GM12878 (cell line): Measurements from ENCODE around the gene NAA60. TPM values are rescaled to one million over a fixed set of nuclear protein-coding genes. Genes with fewer than 3 reads are reported as not detected.
A peak's percentile ranks its signal among the peaks of the same experiment; 100 is the strongest.

Experiments
- ATAC-seq: fragments of 200-7000 bp; cut with Tn5 transposase; 3 replicates; pipeline ENCODE4 v1.9.1; 2020; ENCODE audit warnings: mild to moderate bottlenecking, moderate library complexity
- BruUV-seq: library from RNA; stranded (reverse); fragments of 400-500 nt; replicated peaks from 2 replicates; lab custom pipeline; 2021; lab: Mats Ljungman, UMichigan
- CTCF ChIA-PET: fragments of 300-600 bp; sonication (Branson Sonifier 250); formaldehyde crosslinking; extraction: SDS; loops from one replicate; lab custom pipeline; 2021; ENCODE audit warnings: inconsistent platforms; lab: Yijun Ruan, JAX
- POLR2A ChIA-PET: fragments of 350-600 bp; formaldehyde crosslinking; extraction: SDS; loops from one replicate; lab custom pipeline; 2021; ENCODE audit warnings: inconsistent platforms; lab: Charles Lee
- RAD21 ChIA-PET: fragments of 300-600 bp; sonication (Branson Sonifier 250); formaldehyde crosslinking; loops from one replicate; lab custom pipeline; 2023; ENCODE audit warnings: antibody characterized with exemption; ENCODE audit not compliant: unreplicated experiment; lab: Charles Lee
- SMC1A ChIA-PET: fragments of 300-600 bp; sonication (Branson Sonifier 250); formaldehyde crosslinking; loops from one replicate; lab custom pipeline; 2023; ENCODE audit not compliant: unreplicated experiment, uncharacterized antibody; lab: Charles Lee
- DNase-seq: peaks from one replicate; pipeline ENCODE4 v3.0.0-alpha.2; 2011; ENCODE audit warnings: low read depth, low spot score
- FAIRE-seq: peaks from 3 replicates; lab custom pipeline; 2011; peaks lifted over from hg19 to GRCh38; lab: Jason Lieb, UNC
- H2AFZ ChIP-seq: 2 replicates; pipeline ENCODE4 v1.6.0; 2011; ENCODE audit warnings: low read depth, low read length, control low read depth; ENCODE audit not compliant: control insufficient read depth
- H3K27ac ChIP-seq: 2 replicates; pipeline ENCODE4 v1.5.1; 2011; ENCODE audit warnings: control low read depth; ENCODE audit not compliant: control insufficient read depth, insufficient read depth
- H3K27me3 ChIP-seq, 2 experiments: replicated peaks in 1 of 2; 2 replicates each; pipeline versions ENCODE4 v1.6.0 to v1.6.1; 2011; ENCODE audit warnings: low read length in 1 of 2; ENCODE audit not compliant: control insufficient read depth in 2 of 2, insufficient read depth in 2 of 2
- H3K36me3 ChIP-seq, 2 experiments: 2 replicates each; pipeline ENCODE4 v1.5.1; 2011; ENCODE audit warnings: low read length in 1 of 2; ENCODE audit not compliant: control insufficient read depth in 2 of 2, insufficient read depth in 2 of 2
- H3K4me1 ChIP-seq: 2 replicates; pipeline ENCODE4 v1.6.1; 2011; ENCODE audit warnings: mild to moderate bottlenecking, low read length, moderate library complexity, mixed read lengths; ENCODE audit not compliant: control insufficient read depth, insufficient read depth
- H3K4me2 ChIP-seq: 2 replicates; pipeline ENCODE4 v1.6.0; 2011; ENCODE audit warnings: control low read depth; ENCODE audit not compliant: control insufficient read depth, insufficient read depth
- H3K4me3 ChIP-seq: fragments of 200-600 bp; sonication (generic); 2 replicates; pipeline ENCODE4 v1.5.1; 2016
- H3K79me2 ChIP-seq: 2 replicates; pipeline ENCODE4 v1.6.0; 2011; ENCODE audit warnings: low read length; ENCODE audit not compliant: control insufficient read depth, insufficient read depth
- H3K9ac ChIP-seq: 2 replicates; pipeline ENCODE4 v1.8.0; 2011; ENCODE audit warnings: low read length, control low read depth, mixed read lengths; ENCODE audit not compliant: control insufficient read depth, insufficient read depth
- H3K9me3 ChIP-seq: replicated peaks from 3 replicates; pipeline ENCODE4 v1.5.1; 2011; ENCODE audit warnings: mild to moderate bottlenecking, low read length; ENCODE audit not compliant: control insufficient read depth, insufficient read depth
- H4K20me1 ChIP-seq: 2 replicates; pipeline ENCODE4 v1.6.0; 2011; ENCODE audit not compliant: control insufficient read depth, insufficient read depth
- RAD21 ChIP-seq: IDR thresholded peaks from 2 replicates; pipeline ENCODE4 v1.6.1; 2011; ENCODE audit warnings: mild to moderate bottlenecking, low read depth, low read length, moderate library complexity; ENCODE audit not compliant: insufficient read depth
- SMC3 ChIP-seq: IDR thresholded peaks from 2 replicates; pipeline ENCODE4 v1.6.1; 2011; ENCODE audit warnings: low read length, improper control_type of control experiment, borderline replicate concordance
- TCF12 ChIP-seq: IDR thresholded peaks from 2 replicates; pipeline ENCODE4 v1.6.1; 2011; ENCODE audit warnings: low read depth, mild to moderate bottlenecking, low read length
- WGBS: methylation state at CpG from one replicate; pipeline ENCODE4 v1.1.6; 2016; ENCODE audit warnings: low lambda C conversion rate; ENCODE audit not compliant: insufficient replicate concordance, insufficient coverage; ENCODE audit errors: missing lambda C conversion rate; 5-methylcytosine and 5-hydroxymethylcytosine counted together
- in situ Hi-C: fragments of 300-500 bp; cut with MboI; formaldehyde crosslinking; loops from 9 replicates; pipeline ENCODE4 v1.14.3; 2018; ENCODE audit warnings: mixed read lengths
- intact Hi-C: fragments of 100-400 bp; cut with micrococcal nuclease; formaldehyde crosslinking; loops from one replicate; pipeline ENCODE4 v1.14.2; 2022; ENCODE audit not compliant: unreplicated experiment
- polyA plus RNA-seq, 11 experiments: library from polyadenylated mRNA; depleted of rRNA in 4 of 11; unstranded in 6 of 11; stranded (reverse) in 5 of 11; fragments of >200 nt; fragmentation: Nextera tagmentation in 4 of 11; fragmentation: Illumina TruSeq in 1 of 11; extraction: Ambion mirVana in 4 of 11; extraction: Trizol in 1 of 11; gene quantifications; 1 replicate in 1 of 11; 2 replicates in 10 of 11; pipeline versions ENCODE4 v1.2.1 to v1.2.3, GENCODE V29; 2011 to 2016; ENCODE audit warnings: inconsistent platforms in 2 of 11, missing spikeins in 2 of 11, low read depth in 1 of 11
- total RNA-seq, 4 experiments: library from RNA; depleted of rRNA in 3 of 4; stranded (reverse); fragments of >200 nt in 3 of 4; fragmentation: Illumina TruSeq in 1 of 4; extraction: Trizol in 1 of 4; gene quantifications; 2 replicates each; pipeline versions ENCODE4 v1.2.1 to v1.2.3, GENCODE V29; 2013 to 2021
- TF ChIP-seq, protein P1 (sequence below), 3 experiments: IDR thresholded peaks in 2 of 3; conservative IDR thresholded peaks in 1 of 3; 2 replicates each; pipeline ENCODE4 v1.5.1; 2011; ENCODE audit warnings: low read depth in 3 of 3, low read length in 3 of 3, mild to moderate bottlenecking in 3 of 3, control low read depth in 2 of 3, moderate library complexity in 2 of 3, inconsistent platforms in 1 of 3, mixed read lengths in 1 of 3; ENCODE audit not compliant: control insufficient read depth in 2 of 3, insufficient read depth in 1 of 3; ENCODE audit errors: extremely low read depth in 1 of 3
- TF ChIP-seq, protein P2 (sequence below): fragments of 450-650 bp; IDR thresholded peaks from 2 replicates; pipeline ENCODE4 v1.6.1; 2017; ENCODE audit warnings: mild to moderate bottlenecking, moderate library complexity

Gene NAA60
- total and polyA plus RNA-seq, 10 of the 15 experiments (the other 5 are each of a cell fraction or from before 2014, with no cell fraction given): 6.2 to 43.1 (median 34.6) TPM

DNA sequence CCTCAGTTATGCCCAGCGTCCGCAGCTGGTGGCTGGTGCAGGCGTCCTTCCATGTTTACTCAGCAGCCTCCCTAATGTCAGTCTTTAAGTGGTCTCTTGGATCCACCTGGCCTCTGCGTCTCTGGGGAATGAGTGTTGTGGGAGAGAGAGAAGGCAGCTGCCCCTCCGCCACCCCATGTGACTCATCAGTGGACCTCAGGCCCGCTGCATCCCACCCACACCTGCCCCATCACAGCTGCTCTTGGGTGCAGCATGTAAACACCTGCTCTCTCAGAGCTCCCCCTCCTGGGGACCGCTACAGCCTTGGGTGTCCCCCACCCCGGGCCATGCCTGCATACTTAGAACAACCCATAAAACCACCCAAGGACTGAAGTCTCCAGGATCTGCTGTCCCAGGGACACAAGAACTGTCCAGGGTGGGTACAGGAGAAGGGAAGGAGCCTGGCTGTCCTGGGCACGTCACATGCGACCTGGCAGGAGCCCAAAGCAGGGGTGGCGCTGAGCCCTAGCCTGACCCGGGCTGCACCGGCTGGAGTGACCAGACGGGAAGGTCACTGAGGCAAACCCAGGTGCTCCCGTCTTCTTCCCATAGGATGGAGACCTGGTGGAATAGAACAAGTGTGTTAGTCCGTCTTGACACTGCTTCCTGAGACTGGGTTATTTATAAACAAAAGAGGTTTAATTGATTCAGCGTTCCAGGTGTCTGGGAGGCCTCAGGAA, 47.6 kb downstream of the NAA60 start:
- ChIA-PET RAD21 (interaction anchor here (1.2 kb wide), 1 partner anchor 224 kb away, joined by 4 read pairs; no protein-coding TSS in a partner anchor), POLR2A (no interaction called here), CTCF (interaction anchor here (0.6 kb wide), 1 partner anchor 224 kb away, joined by 3 read pairs; no protein-coding TSS in a partner anchor), SMC1A (interaction anchor here (0.8 kb wide), 1 partner anchor 224 kb away, joined by 3 read pairs; no protein-coding TSS in a partner anchor)
- FAIRE-seq (no peak), ATAC-seq (peak; percentile 52), DNase-seq (no peak)
- H3K4me1 ChIP-seq: no peaks in the 10 kb centered on the region
- no peaks in the 10 kb centered on the region for H3K27me3 ChIP-seq
- no peak overlapping the region for H2AFZ ChIP-seq
- no peak overlapping the region for H3K27ac ChIP-seq
- H3K36me3 ChIP-seq: peaks cover 0 to 3% of the 10 kb centered on the region in 2 experiments; a peak in 2 of 4 replicates
- H3K4me2 ChIP-seq: no peak overlapping the region
- no peaks in the 10 kb centered on the region for H4K20me1 ChIP-seq
- no peak overlapping the region for H3K9ac ChIP-seq
- intact Hi-C loops (no loop called here), in situ Hi-C loops (no loop called here)
- no peaks in the 10 kb centered on the region for H3K79me2 ChIP-seq
- BruUV-seq: no TSS peak
- H3K9me3 ChIP-seq: no peaks in the 10 kb centered on the region
- TF ChIP-seq TCF12 (peak; percentile 82; the same call in 1 of the 2 replicates), RAD21 (peak; percentile 42), SMC3 (peak; percentile 14; the same call in 1 of the 2 replicates)
- TF ChIP-seq, protein P1, sequence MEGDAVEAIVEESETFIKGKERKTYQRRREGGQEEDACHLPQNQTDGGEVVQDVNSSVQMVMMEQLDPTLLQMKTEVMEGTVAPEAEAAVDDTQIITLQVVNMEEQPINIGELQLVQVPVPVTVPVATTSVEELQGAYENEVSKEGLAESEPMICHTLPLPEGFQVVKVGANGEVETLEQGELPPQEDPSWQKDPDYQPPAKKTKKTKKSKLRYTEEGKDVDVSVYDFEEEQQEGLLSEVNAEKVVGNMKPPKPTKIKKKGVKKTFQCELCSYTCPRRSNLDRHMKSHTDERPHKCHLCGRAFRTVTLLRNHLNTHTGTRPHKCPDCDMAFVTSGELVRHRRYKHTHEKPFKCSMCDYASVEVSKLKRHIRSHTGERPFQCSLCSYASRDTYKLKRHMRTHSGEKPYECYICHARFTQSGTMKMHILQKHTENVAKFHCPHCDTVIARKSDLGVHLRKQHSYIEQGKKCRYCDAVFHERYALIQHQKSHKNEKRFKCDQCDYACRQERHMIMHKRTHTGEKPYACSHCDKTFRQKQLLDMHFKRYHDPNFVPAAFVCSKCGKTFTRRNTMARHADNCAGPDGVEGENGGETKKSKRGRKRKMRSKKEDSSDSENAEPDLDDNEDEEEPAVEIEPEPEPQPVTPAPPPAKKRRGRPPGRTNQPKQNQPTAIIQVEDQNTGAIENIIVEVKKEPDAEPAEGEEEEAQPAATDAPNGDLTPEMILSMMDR (IDR thresholded peaks at IDR 0.05 in 2 of 3, conservative IDR thresholded peaks at IDR 0.05 in 1 of 3; ENCODE audit: control insufficient read depth in 2 of 3, extremely low read depth in 1 of 3, insufficient read depth in 1 of 3, low read depth in 3 of 3, low read length in 3 of 3): peak in 1 of 3 experiments; percentile 35; a peak in 2 of 6 replicates
- TF ChIP-seq, protein P2, sequence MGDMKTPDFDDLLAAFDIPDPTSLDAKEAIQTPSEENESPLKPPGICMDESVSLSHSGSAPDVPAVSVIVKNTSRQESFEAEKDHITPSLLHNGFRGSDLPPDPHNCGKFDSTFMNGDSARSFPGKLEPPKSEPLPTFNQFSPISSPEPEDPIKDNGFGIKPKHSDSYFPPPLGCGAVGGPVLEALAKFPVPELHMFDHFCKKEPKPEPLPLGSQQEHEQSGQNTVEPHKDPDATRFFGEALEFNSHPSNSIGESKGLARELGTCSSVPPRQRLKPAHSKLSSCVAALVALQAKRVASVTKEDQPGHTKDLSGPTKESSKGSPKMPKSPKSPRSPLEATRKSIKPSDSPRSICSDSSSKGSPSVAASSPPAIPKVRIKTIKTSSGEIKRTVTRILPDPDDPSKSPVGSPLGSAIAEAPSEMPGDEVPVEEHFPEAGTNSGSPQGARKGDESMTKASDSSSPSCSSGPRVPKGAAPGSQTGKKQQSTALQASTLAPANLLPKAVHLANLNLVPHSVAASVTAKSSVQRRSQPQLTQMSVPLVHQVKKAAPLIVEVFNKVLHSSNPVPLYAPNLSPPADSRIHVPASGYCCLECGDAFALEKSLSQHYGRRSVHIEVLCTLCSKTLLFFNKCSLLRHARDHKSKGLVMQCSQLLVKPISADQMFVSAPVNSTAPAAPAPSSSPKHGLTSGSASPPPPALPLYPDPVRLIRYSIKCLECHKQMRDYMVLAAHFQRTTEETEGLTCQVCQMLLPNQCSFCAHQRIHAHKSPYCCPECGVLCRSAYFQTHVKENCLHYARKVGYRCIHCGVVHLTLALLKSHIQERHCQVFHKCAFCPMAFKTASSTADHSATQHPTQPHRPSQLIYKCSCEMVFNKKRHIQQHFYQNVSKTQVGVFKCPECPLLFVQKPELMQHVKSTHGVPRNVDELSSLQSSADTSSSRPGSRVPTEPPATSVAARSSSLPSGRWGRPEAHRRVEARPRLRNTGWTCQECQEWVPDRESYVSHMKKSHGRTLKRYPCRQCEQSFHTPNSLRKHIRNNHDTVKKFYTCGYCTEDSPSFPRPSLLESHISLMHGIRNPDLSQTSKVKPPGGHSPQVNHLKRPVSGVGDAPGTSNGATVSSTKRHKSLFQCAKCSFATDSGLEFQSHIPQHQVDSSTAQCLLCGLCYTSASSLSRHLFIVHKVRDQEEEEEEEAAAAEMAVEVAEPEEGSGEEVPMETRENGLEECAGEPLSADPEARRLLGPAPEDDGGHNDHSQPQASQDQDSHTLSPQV: no peak
- 59% methylated on average over 17 of the region's 17 CpGs for WGBS
- H3K4me3 ChIP-seq: no peak overlapping the region
